H9 (cell line): ENCODE measurements around the gene THBS2. TPM values are rescaled to one million over a fixed set of nuclear protein-coding genes. Genes with fewer than 3 reads are reported as not detected.

Experiments used
- DNase-seq: peaks from one replicate; pipeline ENCODE4 v3.0.0-alpha.2; 2017
- H2AFZ ChIP-seq: one replicate; pipeline ENCODE4 v1.6.1; 2013; ENCODE audit warnings: mild to moderate bottlenecking, low read length, control low read depth, moderate library complexity
- H2AK5ac ChIP-seq: 2 replicates; pipeline ENCODE4 v1.6.1; 2013; ENCODE audit warnings: low read length, control low read depth, mixed read lengths; ENCODE audit not compliant: insufficient read length
- H2BK120ac ChIP-seq: one replicate; pipeline ENCODE4 v1.6.1; 2013; ENCODE audit warnings: low read depth, mild to moderate bottlenecking, low read length, control low read depth, inconsistent platforms; ENCODE audit not compliant: poor library complexity, severe bottlenecking
- H2BK12ac ChIP-seq: 2 replicates; pipeline ENCODE4 v1.6.1; 2013; ENCODE audit warnings: low read length, control low read depth, mixed read lengths, low read depth; ENCODE audit not compliant: insufficient read length
- H2BK15ac ChIP-seq: 2 replicates; pipeline ENCODE4 v1.6.1; 2013; ENCODE audit warnings: low read depth, low read length, control low read depth
- H2BK20ac ChIP-seq: one replicate; pipeline ENCODE4 v1.6.1; 2013; ENCODE audit warnings: low read depth, mild to moderate bottlenecking, low read length, control low read depth, inconsistent platforms; ENCODE audit not compliant: poor library complexity, severe bottlenecking
- H2BK5ac ChIP-seq: 2 replicates; pipeline ENCODE4 v1.6.1; 2013; ENCODE audit warnings: low read length, control low read depth, mixed read lengths; ENCODE audit not compliant: insufficient read length
- H3K14ac ChIP-seq: 2 replicates; pipeline ENCODE4 v1.6.1; 2013; ENCODE audit warnings: low read length, control low read depth; ENCODE audit not compliant: insufficient read depth
- H3K18ac ChIP-seq: 2 replicates; pipeline ENCODE4 v1.6.1; 2013; ENCODE audit warnings: low read depth, mild to moderate bottlenecking, mixed read lengths, low read length, control low read depth; ENCODE audit not compliant: insufficient read length
- H3K23ac ChIP-seq: 2 replicates; pipeline ENCODE4 v1.6.1; 2013; ENCODE audit warnings: low read length, control low read depth, mixed read lengths, low read depth; ENCODE audit not compliant: insufficient read length
- H3K23me2 ChIP-seq: 2 replicates; pipeline ENCODE4 v1.6.1; 2013; ENCODE audit warnings: low read depth, mild to moderate bottlenecking, mixed read lengths, low read length, control low read depth; ENCODE audit not compliant: insufficient read length, poor library complexity, severe bottlenecking
- H3K27ac ChIP-seq: 2 replicates; pipeline ENCODE4 v1.5.1; 2013; ENCODE audit warnings: low read length, control low read depth, mixed read lengths, low read depth; ENCODE audit not compliant: insufficient read length
- H3K27me3 ChIP-seq: 2 replicates; pipeline ENCODE4 v1.6.1; 2013; ENCODE audit warnings: low read length, control low read depth, inconsistent platforms; ENCODE audit not compliant: insufficient read depth
- H3K4ac ChIP-seq: 2 replicates; pipeline ENCODE4 v1.6.1; 2013; ENCODE audit warnings: low read depth, mild to moderate bottlenecking, control low read depth, inconsistent platforms, low read length, moderate library complexity
- H3K4me1 ChIP-seq: 2 replicates; pipeline ENCODE4 v1.6.1; 2013; ENCODE audit warnings: low read length, control low read depth, inconsistent platforms; ENCODE audit not compliant: insufficient read depth
- H3K4me2 ChIP-seq: 2 replicates; pipeline ENCODE4 v1.6.1; 2013; ENCODE audit warnings: low read length, control low read depth, mixed read lengths; ENCODE audit not compliant: insufficient read length, insufficient read depth
- H3K56ac ChIP-seq: 2 replicates; pipeline ENCODE4 v1.6.1; 2013; ENCODE audit warnings: low read depth, mild to moderate bottlenecking, mixed read lengths, low read length, control low read depth; ENCODE audit not compliant: insufficient read length
- H3K79me1 ChIP-seq: 2 replicates; pipeline ENCODE4 v1.6.1; 2013; ENCODE audit warnings: low read depth, mild to moderate bottlenecking, moderate library complexity, low read length, control low read depth, inconsistent platforms; ENCODE audit not compliant: insufficient read depth, poor library complexity, severe bottlenecking
- H3K79me2 ChIP-seq: 2 replicates; pipeline ENCODE4 v1.6.1; 2013; ENCODE audit warnings: low read length, control low read depth, inconsistent platforms; ENCODE audit not compliant: insufficient read depth
- H3K9ac ChIP-seq: 2 replicates; pipeline ENCODE4 v1.6.1; 2013; ENCODE audit warnings: low read length, control low read depth, mixed read lengths; ENCODE audit not compliant: insufficient read length; ENCODE audit errors: extremely low read depth
- H3K9me3 ChIP-seq: one replicate; pipeline ENCODE4 v1.6.1; 2013; ENCODE audit warnings: low read depth, low read length, inconsistent platforms; ENCODE audit not compliant: control insufficient read depth
- H3T11ph ChIP-seq: one replicate; pipeline ENCODE4 v1.6.1; 2013; ENCODE audit warnings: mild to moderate bottlenecking, low read length, control low read depth, inconsistent platforms
- H4K20me1 ChIP-seq: one replicate; pipeline ENCODE4 v1.6.1; 2013; ENCODE audit not compliant: control insufficient read depth, insufficient read length, insufficient read depth
- H4K5ac ChIP-seq: 2 replicates; pipeline ENCODE4 v1.6.1; 2013; ENCODE audit warnings: low read depth, mild to moderate bottlenecking, mixed read lengths, low read length, control low read depth; ENCODE audit not compliant: insufficient read length
- H4K8ac ChIP-seq: replicated peaks from 2 replicates; pipeline ENCODE4 v1.6.1; 2013; ENCODE audit warnings: low read length, control low read depth, mixed read lengths, low read depth; ENCODE audit not compliant: insufficient read length
- H4K91ac ChIP-seq: 2 replicates; pipeline ENCODE4 v1.6.1; 2013; ENCODE audit warnings: low read depth, mild to moderate bottlenecking, moderate library complexity, mixed read lengths, low read length, control low read depth; ENCODE audit not compliant: insufficient read length
- H3K27ac Mint-ChIP-seq, 3 experiments: 2 replicates in 2 of 3; 3 replicates in 1 of 3; pipeline ENCODE4 v1.8.0; 2020 to 2021; ENCODE audit warnings: mixed read lengths in 3 of 3, mild to moderate bottlenecking in 1 of 3, moderate library complexity in 1 of 3
- H3K27me3 Mint-ChIP-seq: 2 replicates; pipeline ENCODE4 v1.8.0; 2021; ENCODE audit warnings: low read depth, mild to moderate bottlenecking, moderate library complexity, mixed read lengths
- H3K36me3 Mint-ChIP-seq, 3 experiments: 2 replicates in 2 of 3; 3 replicates in 1 of 3; pipeline ENCODE4 v1.8.0; 2020 to 2021; ENCODE audit warnings: low read depth in 3 of 3, mixed read lengths in 3 of 3; ENCODE audit not compliant: insufficient read depth in 1 of 3
- H3K4me1 Mint-ChIP-seq, 2 experiments: 2 replicates each; pipeline ENCODE4 v1.8.0; 2020; ENCODE audit warnings: mixed read lengths in 2 of 2
- H3K4me3 Mint-ChIP-seq, 2 experiments: 2 replicates in 1 of 2; 3 replicates in 1 of 2; pipeline ENCODE4 v1.8.0; 2020 to 2021; ENCODE audit warnings: mild to moderate bottlenecking in 2 of 2, mixed read lengths in 2 of 2, moderate library complexity in 1 of 2
- H3K9me3 Mint-ChIP-seq, 2 experiments: 2 replicates in 1 of 2; 3 replicates in 1 of 2; pipeline ENCODE4 v1.8.0; 2020; ENCODE audit warnings: mild to moderate bottlenecking in 2 of 2, mixed read lengths in 2 of 2, moderate library complexity in 1 of 2
- WGBS: extraction: QIAGEN DNeasy Blood & Tissue Kit; methylation state at CpG from one replicate; pipeline ENCODE4 v1.1.7; 2013; ENCODE audit warnings: missing lambda C conversion rate, low lambda C conversion rate, mixed read lengths; ENCODE audit not compliant: insufficient read length; ENCODE audit errors: extremely low coverage; 5-methylcytosine and 5-hydroxymethylcytosine counted together
- total RNA-seq: library from RNA; stranded (reverse); gene quantifications from 2 replicates; pipeline ENCODE4 v1.2.1, GENCODE V29; 2021
- TF ChIP-seq, protein P1 (sequence below): fragments of 200-600 bp; sonication (generic); conservative IDR thresholded peaks from 3 replicates; pipeline ENCODE4 v1.8.0; 2021; ENCODE audit warnings: antibody characterized with exemption, mild to moderate bottlenecking

THBS2 gene
- total RNA-seq, 1 experiment from 2014 or later, result 14.7 TPM

DNA sequence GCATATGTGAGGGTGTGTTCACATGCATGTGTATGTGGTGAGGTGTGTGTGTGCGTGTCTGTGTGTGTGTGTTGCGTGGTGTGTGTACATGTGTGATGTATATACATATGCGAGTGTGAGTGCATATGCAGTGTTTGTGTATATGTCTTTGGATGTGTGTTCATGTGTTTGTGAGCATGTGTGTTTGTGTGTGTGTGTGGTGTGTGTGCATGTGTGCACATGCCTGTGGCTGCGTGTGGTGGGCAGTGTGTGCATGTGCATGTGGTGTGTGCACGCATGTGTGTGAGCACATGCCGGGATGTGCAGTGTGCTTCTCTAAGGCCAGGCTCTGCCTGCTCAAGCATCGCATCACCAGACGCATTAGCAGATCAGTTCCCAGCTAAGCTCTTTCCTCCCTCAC is 5.7 kb downstream of the THBS2 start:
- peak overlapping the region; percentile 1 for H4K8ac ChIP-seq
- no peak overlapping the region for H3K4me3 Mint-ChIP-seq
- H2BK20ac ChIP-seq, result no peak overlapping the region
- H2BK120ac ChIP-seq, result no peak overlapping the region
- no peaks in the 10 kb centered on the region for H4K20me1 ChIP-seq
- peaks cover 4% of the 10 kb centered on the region; the same call in 1 of the 2 replicates for H3K4me1 ChIP-seq
- H3K9ac ChIP-seq, result no peak overlapping the region
- H3T11ph ChIP-seq, result no peak overlapping the region
- no peak overlapping the region for H3K4me2 ChIP-seq
- H2AFZ ChIP-seq, result no peak overlapping the region
- H2BK5ac ChIP-seq, result no peak overlapping the region
- H3K79me1 ChIP-seq, result no peaks in the 10 kb centered on the region
- H3K9me3 Mint-ChIP-seq, result peaks cover 0 to 9% of the 10 kb centered on the region in 2 experiments; a peak in 2 of 5 replicates
- no peaks in the 10 kb centered on the region for H3K27me3 ChIP-seq
- H3K23me2 ChIP-seq, result peaks cover 8% of the 10 kb centered on the region
- no peak overlapping the region for H3K4ac ChIP-seq
- no CpG with 5 or more reads among the region's 8 CpGs for whole genome bisulfite sequencing
- no peak overlapping the region for H3K18ac ChIP-seq
- H3K14ac ChIP-seq, result no peak overlapping the region
- H4K5ac ChIP-seq, result no peak overlapping the region
- H3K27ac ChIP-seq, result no peak overlapping the region
- no peaks in the 10 kb centered on the region; the same call in 1 of the 2 replicates for H3K79me2 ChIP-seq
- peak overlapping the region in 2 of 3 experiments; percentile 27 to 44; a peak in 2 of 7 replicates for H3K27ac Mint-ChIP-seq
- H2BK15ac ChIP-seq, result no peak overlapping the region
- H2BK12ac ChIP-seq, result no peak overlapping the region
- no peaks in the 10 kb centered on the region for H3K9me3 ChIP-seq
- no peak overlapping the region for H3K56ac ChIP-seq
- peaks cover 3% of the 10 kb centered on the region for H3K27me3 Mint-ChIP-seq
- no peak overlapping the region for H4K91ac ChIP-seq
- H3K23ac ChIP-seq, result no peak overlapping the region
- peaks cover 22 to 49% (median 32%) of the 10 kb centered on the region in 3 experiments for H3K36me3 Mint-ChIP-seq
- peaks cover 25 to 27% of the 10 kb centered on the region in 2 experiments for H3K4me1 Mint-ChIP-seq
- TF ChIP-seq, protein P1, sequence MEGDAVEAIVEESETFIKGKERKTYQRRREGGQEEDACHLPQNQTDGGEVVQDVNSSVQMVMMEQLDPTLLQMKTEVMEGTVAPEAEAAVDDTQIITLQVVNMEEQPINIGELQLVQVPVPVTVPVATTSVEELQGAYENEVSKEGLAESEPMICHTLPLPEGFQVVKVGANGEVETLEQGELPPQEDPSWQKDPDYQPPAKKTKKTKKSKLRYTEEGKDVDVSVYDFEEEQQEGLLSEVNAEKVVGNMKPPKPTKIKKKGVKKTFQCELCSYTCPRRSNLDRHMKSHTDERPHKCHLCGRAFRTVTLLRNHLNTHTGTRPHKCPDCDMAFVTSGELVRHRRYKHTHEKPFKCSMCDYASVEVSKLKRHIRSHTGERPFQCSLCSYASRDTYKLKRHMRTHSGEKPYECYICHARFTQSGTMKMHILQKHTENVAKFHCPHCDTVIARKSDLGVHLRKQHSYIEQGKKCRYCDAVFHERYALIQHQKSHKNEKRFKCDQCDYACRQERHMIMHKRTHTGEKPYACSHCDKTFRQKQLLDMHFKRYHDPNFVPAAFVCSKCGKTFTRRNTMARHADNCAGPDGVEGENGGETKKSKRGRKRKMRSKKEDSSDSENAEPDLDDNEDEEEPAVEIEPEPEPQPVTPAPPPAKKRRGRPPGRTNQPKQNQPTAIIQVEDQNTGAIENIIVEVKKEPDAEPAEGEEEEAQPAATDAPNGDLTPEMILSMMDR, result no peak
- no peak overlapping the region for H2AK5ac ChIP-seq
- no peak for DNase-seq
